SU-DHL-6 (cell line): Measurements from ENCODE around the gene ABTB1.
"Not testable (repeated sequence)": the region's sequence is repeated elsewhere in the genome, so short reads cannot be mapped to it uniquely, and the experiment has no call there.

Experiments
- H2AFZ ChIP-seq: fragments of 200-600 bp; sonication (generic); 2 replicates; pipeline ENCODE4 v1.6.1; 2014; ENCODE audit warnings: low read depth, mild to moderate bottlenecking, moderate library complexity, mixed read lengths, antibody characterized with exemption, low read length; ENCODE audit not compliant: severe bottlenecking
- H3F3A ChIP-seq: fragments of 200-600 bp; shearing (Covaris generic); 2 replicates; pipeline ENCODE4 v1.6.0; 2016; ENCODE audit warnings: antibody characterized with exemption, mild to moderate bottlenecking; ENCODE audit not compliant: insufficient read depth
- H3K27ac ChIP-seq: fragments of 200-600 bp; sonication (generic); 2 replicates; pipeline ENCODE4 v1.5.1; 2016; ENCODE audit warnings: low read depth, mild to moderate bottlenecking, low read length, moderate library complexity, mixed read lengths
- H3K27me3 ChIP-seq: fragments of 200-600 bp; sonication (generic), shearing (Covaris generic); 2 replicates; pipeline ENCODE4 v1.6.0; 2014; ENCODE audit warnings: mild to moderate bottlenecking, low read length
- H3K36me3 ChIP-seq: fragments of 200-600 bp; sonication (generic); 2 replicates; pipeline ENCODE4 v1.6.1; 2014; ENCODE audit warnings: mild to moderate bottlenecking, low read length, mixed read lengths
- H3K4me2 ChIP-seq: fragments of 300-600, 200-600 bp; shearing (Covaris generic), sonication (generic); 2 replicates; pipeline ENCODE4 v1.6.0; 2014; ENCODE audit warnings: low read length, low read depth, mild to moderate bottlenecking; ENCODE audit not compliant: poor library complexity, severe bottlenecking
- H3K4me3 ChIP-seq: fragments of 200-600 bp; sonication (generic); 2 replicates; pipeline ENCODE4 v1.5.1; 2014; ENCODE audit warnings: antibody characterized with exemption, low read length, mild to moderate bottlenecking, mixed read lengths; ENCODE audit not compliant: insufficient read depth, poor library complexity, severe bottlenecking
- H3K79me2 ChIP-seq: fragments of 200-600 bp; sonication (generic); 2 replicates; pipeline ENCODE4 v1.6.1; 2014; ENCODE audit warnings: mild to moderate bottlenecking, low read length, moderate library complexity; ENCODE audit not compliant: insufficient read depth
- H3K9ac ChIP-seq: fragments of 200-600 bp; sonication (generic); 2 replicates; pipeline ENCODE4 v1.7.0; 2014; ENCODE audit warnings: mild to moderate bottlenecking, low read length
- H3K9me2 ChIP-seq: fragments of 200-600 bp; sonication (generic); replicated peaks from 2 replicates; pipeline ENCODE4 v1.6.1; 2014; ENCODE audit warnings: low read length; ENCODE audit not compliant: insufficient read depth
- H3K9me3 ChIP-seq: fragments of 200-600 bp; sonication (generic); 2 replicates; pipeline ENCODE4 v1.6.1; 2014; ENCODE audit warnings: low read length, mixed read lengths; ENCODE audit not compliant: insufficient read depth
- H4K20me1 ChIP-seq: fragments of 200-600 bp; sonication (generic); 2 replicates; pipeline ENCODE4 v1.6.1; 2014; ENCODE audit warnings: low read depth, mild to moderate bottlenecking, antibody characterized with exemption, low read length, moderate library complexity, mixed read lengths
- CTCF ChIP-seq: fragments of 200-600 bp; sonication (generic); IDR thresholded peaks from one replicate; pipeline ENCODE4 v1.5.1; 2017; ENCODE audit warnings: antibody characterized with exemption, mild to moderate bottlenecking, low read length, moderate library complexity; ENCODE audit not compliant: insufficient read depth, poor library complexity, severe bottlenecking
- EZH2phosphoT487 ChIP-seq: fragments of 200-600 bp; sonication (generic), shearing (Covaris generic); conservative IDR thresholded peaks from 2 replicates; pipeline ENCODE4 v1.6.1; 2018; ENCODE audit warnings: mild to moderate bottlenecking, antibody characterized with exemption, low read length, moderate library complexity, mixed read lengths

Gene ABTB1

GRCh38 chr3:127701280-127701911 is 28.6 kb downstream of the ABTB1 start:
- Histone ChIP-seq H3F3A (no peaks in the 10 kb centered on the region), H3K9me2 (no peaks in the 10 kb centered on the region), H3K79me2 (no peaks in the 10 kb centered on the region), H3K9me3 (no peaks in the 10 kb centered on the region), H3K4me2 (no peak overlapping the region), H3K27me3 (no peaks in the 10 kb centered on the region), H3K27ac (no peak overlapping the region), H3K4me3 (no peak overlapping the region), H4K20me1 (no peaks in the 10 kb centered on the region), H2AFZ (no peak overlapping the region), H3K9ac (no peak overlapping the region), H3K36me3 (no peaks in the 10 kb centered on the region)
- TF ChIP-seq CTCF, result no peak

GRCh38 chr3:127702151-127702578 is 29.4 kb downstream of the ABTB1 start:
- H3K9me3 ChIP-seq, result no peaks in the 10 kb centered on the region
- H4K20me1 ChIP-seq, result no peaks in the 10 kb centered on the region
- no peak overlapping the region for H3K4me2 ChIP-seq
- H3K27ac ChIP-seq, result no peak overlapping the region
- no peak for TF ChIP-seq CTCF
- no peak for TF ChIP-seq EZH2phosphoT487
- no peaks in the 10 kb centered on the region for H3K79me2 ChIP-seq
- H3F3A ChIP-seq, result no peaks in the 10 kb centered on the region
- H2AFZ ChIP-seq, result no peak overlapping the region
- H3K9me2 ChIP-seq, result no peaks in the 10 kb centered on the region
- no peaks in the 10 kb centered on the region for H3K27me3 ChIP-seq
- H3K9ac ChIP-seq, result no peak overlapping the region
- H3K36me3 ChIP-seq, result no peaks in the 10 kb centered on the region
- H3K4me3 ChIP-seq, result no peak overlapping the region

- H2AFZ ChIP-seq, H3K79me2 ChIP-seq, H3K9me2 ChIP-seq, H3K4me2 ChIP-seq, H3K27ac ChIP-seq, H3K9me3 ChIP-seq, H3K27me3 ChIP-seq, H3K9ac ChIP-seq, H3F3A ChIP-seq, H3K4me3 ChIP-seq, H3K36me3 ChIP-seq, H4K20me1 ChIP-seq: not testable (repeated sequence)
These were observed 32.1 kb downstream of the ABTB1 start for GRCh38 chr3:127704840-127705239.

- H3K9me2 ChIP-seq, result no peaks in the 10 kb centered on the region
- H3K9me3 ChIP-seq, result no peaks in the 10 kb centered on the region
- no peaks in the 10 kb centered on the region for H3K79me2 ChIP-seq
- H4K20me1 ChIP-seq, result no peaks in the 10 kb centered on the region
- H3K9ac ChIP-seq, result no peak overlapping the region
- no peak overlapping the region for H3K4me3 ChIP-seq
- H3F3A ChIP-seq, result no peaks in the 10 kb centered on the region
- TF ChIP-seq CTCF, result no peak
- H3K4me2 ChIP-seq, result no peak overlapping the region
- H3K27me3 ChIP-seq, result no peaks in the 10 kb centered on the region
- no peak overlapping the region for H2AFZ ChIP-seq
- H3K27ac ChIP-seq, result no peak overlapping the region
- no peaks in the 10 kb centered on the region for H3K36me3 ChIP-seq
These were observed 33.6 kb downstream of the ABTB1 start for GRCh38 chr3:127706312-127706711.
